GM13976 (cell line): ENCODE results near the gene ENTHD1.

Experiments used
- DNase-seq: peaks from one replicate; pipeline ENCODE4 v3.0.0; 2012; ENCODE audit warnings: low spot score
- CTCF ChIP-seq: IDR thresholded peaks from 2 replicates; pipeline ENCODE4 v1.5.1; 2012; ENCODE audit warnings: borderline replicate concordance, mild to moderate bottlenecking; ENCODE audit not compliant: insufficient read depth; ENCODE audit errors: extremely low read depth, missing control alignments, control extremely low read depth
- in situ Hi-C: fragments of 300-500 bp; cut with MboI; formaldehyde crosslinking; loops from one replicate; pipeline ENCODE4 v1.12.0; 2022; ENCODE audit warnings: low sequenced_read_pairs, mixed read lengths, inconsistent platforms; ENCODE audit not compliant: unreplicated experiment

ENTHD1 gene

DNA sequence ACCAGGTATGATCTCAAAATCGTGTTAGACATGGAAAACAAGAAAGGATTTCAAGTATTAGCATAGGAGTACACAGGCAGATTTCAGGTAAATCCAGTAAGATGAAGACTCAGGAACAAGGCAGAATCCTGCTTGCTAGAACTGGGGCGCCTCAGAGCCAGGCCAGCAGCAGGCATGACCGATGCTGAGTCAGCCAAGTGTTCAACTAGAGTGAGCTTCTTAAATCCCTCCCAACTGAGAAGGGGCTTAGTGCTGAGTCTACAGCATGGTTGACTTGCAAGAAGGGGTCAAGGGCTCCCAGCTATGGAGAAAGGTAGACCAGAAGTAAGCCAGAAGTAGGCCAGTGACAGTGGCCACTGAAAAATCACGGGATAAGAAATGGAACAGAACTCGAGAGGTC lies 19.8 kb upstream of the ENTHD1 start:
- no peak for DNase-seq
- TF ChIP-seq CTCF: no peak
- in situ Hi-C loops: no loop called here

- no peak for DNase-seq
- no peak for TF ChIP-seq CTCF
- in situ Hi-C loops: no loop called here
These were observed 17.5 kb upstream of the ENTHD1 start for GRCh38 chr22:39910876-39911613.

DNA sequence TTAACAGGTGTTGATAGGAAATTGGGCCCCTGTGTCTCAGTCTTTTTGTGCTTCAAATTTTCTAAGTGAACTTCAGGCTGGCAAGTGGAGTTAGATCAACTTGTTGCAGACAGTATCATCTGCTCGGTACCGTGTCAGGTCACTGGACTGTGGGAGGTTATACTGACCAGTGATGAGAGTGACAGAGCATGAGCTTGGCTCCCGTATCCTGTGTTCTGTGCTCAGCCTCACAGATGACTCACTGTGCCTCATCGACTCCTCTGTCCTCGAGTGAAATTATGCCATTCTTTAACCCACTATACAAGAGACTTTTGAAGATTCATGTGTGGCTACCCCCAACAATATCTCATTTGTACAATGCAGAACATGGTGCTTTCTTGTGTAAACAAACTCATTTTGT lies 15.2 kb upstream of the ENTHD1 start:
- TF ChIP-seq CTCF: no peak
- in situ Hi-C loops: no loop called here
- no peak for DNase-seq

- in situ Hi-C loops: no loop called here
- DNase-seq: no peak
- no peak for TF ChIP-seq CTCF
These were observed 14.6 kb upstream of the ENTHD1 start for GRCh38 chr22:39908136-39908535.

DNA sequence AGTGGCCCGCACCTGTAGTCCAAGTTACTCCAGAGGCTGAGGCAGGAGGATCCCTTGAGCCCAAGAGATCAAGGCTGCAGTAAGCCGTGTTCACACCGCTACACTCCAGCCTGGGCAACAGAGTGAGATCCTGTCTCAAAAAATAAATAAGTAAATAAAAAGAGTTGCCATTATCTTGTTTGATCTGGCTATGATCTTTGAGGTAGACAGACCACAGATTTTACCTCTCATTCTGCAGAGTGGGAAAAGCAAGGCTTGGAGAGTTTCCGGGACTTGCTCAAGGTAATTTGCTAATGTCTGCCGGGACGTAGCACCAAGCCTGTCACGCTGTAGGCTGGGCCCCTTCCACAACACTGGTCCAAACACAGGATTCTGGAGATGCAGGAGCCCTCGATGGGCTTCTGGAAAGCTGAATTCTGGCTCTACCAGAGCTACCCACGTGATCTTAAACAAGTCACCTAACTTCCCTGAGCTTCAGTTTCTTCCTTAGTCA lies 14.1 kb upstream of the ENTHD1 start:
- in situ Hi-C loops: no loop called here
- no peak for DNase-seq
- no peak for TF ChIP-seq CTCF

GRCh38 chr22:39907047-39907446 lies 13.5 kb upstream of the ENTHD1 start:
- no peak for DNase-seq
- no peak for TF ChIP-seq CTCF
- in situ Hi-C loops: no loop called here
